GM12891 (cell line): ENCODE measurements around the gene AQP12A.

Experiments used
- PAX5 ChIP-seq: IDR thresholded peaks from 2 replicates; pipeline ENCODE4 v1.6.1; 2011; ENCODE audit warnings: low read length, moderate library complexity, mild to moderate bottlenecking; ENCODE audit not compliant: insufficient read depth, severe bottlenecking
- POLR2A ChIP-seq: IDR thresholded peaks from 2 replicates; pipeline ENCODE4 v1.6.1; 2011; ENCODE audit warnings: low read depth, low read length, control low read depth
- POLR2AphosphoS5 ChIP-seq: IDR thresholded peaks from 2 replicates; pipeline ENCODE4 v1.6.1; 2011; ENCODE audit warnings: low read depth, low read length, control low read depth
- POU2F2 ChIP-seq: IDR thresholded peaks from 2 replicates; pipeline ENCODE4 v1.6.1; 2011; ENCODE audit warnings: low read depth, mild to moderate bottlenecking, control low read depth, low read length, moderate library complexity
- SPI1 ChIP-seq: IDR thresholded peaks from 2 replicates; pipeline ENCODE4 v1.6.1; 2011; ENCODE audit warnings: low read depth, low read length, control low read depth
- TAF1 ChIP-seq: IDR thresholded peaks from 2 replicates; pipeline ENCODE4 v1.6.1; 2011; ENCODE audit warnings: low read depth, low read length, control low read depth

DNA sequence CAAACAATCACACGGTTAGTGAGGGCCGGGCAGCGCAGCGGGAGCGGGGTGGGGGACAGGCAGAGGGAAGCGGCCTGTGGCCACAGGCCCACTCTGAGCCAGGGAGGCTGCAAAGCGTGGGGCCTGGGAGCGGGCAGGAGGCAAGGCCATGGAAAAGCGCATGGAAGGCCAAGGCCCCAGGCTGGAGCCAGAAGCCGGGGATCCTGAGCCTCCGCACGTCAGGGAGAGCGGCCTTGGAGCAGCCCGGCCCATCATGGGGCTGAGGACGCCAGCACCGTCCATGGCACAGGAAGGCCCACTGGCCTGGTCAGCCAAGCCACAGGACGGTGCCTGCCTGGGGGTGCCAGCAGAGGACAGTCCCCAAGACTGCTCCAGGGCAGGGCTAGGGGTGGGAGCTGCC is 43.1 kb downstream of the AQP12A start:
- TF ChIP-seq POLR2AphosphoS5, result no peak
- TF ChIP-seq POLR2A, result no peak
- no peak for TF ChIP-seq POU2F2
- TF ChIP-seq TAF1, result no peak
- no peak for TF ChIP-seq PAX5
- no peak for TF ChIP-seq SPI1
